KMS-11 (cell line): ENCODE results near the gene SNX9.

Experiments used
- H2AFZ ChIP-seq: fragments of 200-600 bp; sonication (generic); 2 replicates; pipeline ENCODE4 v1.6.1; 2016; ENCODE audit warnings: antibody characterized with exemption, mixed run types, low read depth
- H3K27ac ChIP-seq: fragments of 200-600 bp; sonication (generic); 2 replicates; pipeline ENCODE4 v1.6.1; 2016; ENCODE audit warnings: mild to moderate bottlenecking, mixed run types
- H3K27me3 ChIP-seq: fragments of 200-600 bp; sonication (generic); 2 replicates; pipeline ENCODE4 v1.6.1; 2017; ENCODE audit warnings: mild to moderate bottlenecking, low read depth, mixed run types, moderate library complexity; ENCODE audit not compliant: insufficient read depth
- H3K36me3 ChIP-seq: fragments of 200-600 bp; sonication (generic); 2 replicates; pipeline ENCODE4 v1.6.1; 2017; ENCODE audit warnings: mild to moderate bottlenecking, mixed run types; ENCODE audit not compliant: insufficient read depth
- H3K4me1 ChIP-seq: fragments of 200-600 bp; sonication (generic); 2 replicates; pipeline ENCODE4 v1.6.1; 2016; ENCODE audit warnings: mild to moderate bottlenecking, low read depth, mixed run types; ENCODE audit not compliant: poor library complexity, severe bottlenecking
- H3K4me2 ChIP-seq: fragments of 200-600 bp; sonication (generic); 2 replicates; pipeline ENCODE4 v1.7.0; 2016; ENCODE audit warnings: mild to moderate bottlenecking, mixed run types
- H3K4me3 ChIP-seq: fragments of 200-600 bp; sonication (generic); IDR thresholded peaks from 2 replicates; pipeline ENCODE4 v1.6.1; 2017; ENCODE audit warnings: low read depth, low read length, mixed read lengths; ENCODE audit not compliant: insufficient read depth
- H3K79me2 ChIP-seq: fragments of 200-600 bp; sonication (generic); 2 replicates; pipeline ENCODE4 v1.6.1; 2016; ENCODE audit warnings: low read depth, mixed run types; ENCODE audit not compliant: insufficient read depth
- H3K9ac ChIP-seq: fragments of 200-600 bp; sonication (generic); 2 replicates; pipeline ENCODE4 v1.6.1; 2016; ENCODE audit warnings: mild to moderate bottlenecking, mixed run types
- H4K20me1 ChIP-seq: fragments of 200-600 bp; sonication (generic); 2 replicates; pipeline ENCODE4 v1.6.1; 2016; ENCODE audit warnings: mild to moderate bottlenecking, mixed run types; ENCODE audit not compliant: insufficient read depth
- TF ChIP-seq, protein P1 (sequence below): fragments of 200-600 bp; sonication (generic); conservative IDR thresholded peaks from 2 replicates; pipeline ENCODE4 v1.6.1; 2017; ENCODE audit warnings: low read depth, mild to moderate bottlenecking, antibody characterized with exemption, low read length, moderate library complexity, mixed read lengths

Gene SNX9

GRCh38 chr6:157849288-157850017 is 26.4 kb downstream of the SNX9 start:
- H3K4me1 ChIP-seq: peaks cover 16% of the 10 kb centered on the region

DNA sequence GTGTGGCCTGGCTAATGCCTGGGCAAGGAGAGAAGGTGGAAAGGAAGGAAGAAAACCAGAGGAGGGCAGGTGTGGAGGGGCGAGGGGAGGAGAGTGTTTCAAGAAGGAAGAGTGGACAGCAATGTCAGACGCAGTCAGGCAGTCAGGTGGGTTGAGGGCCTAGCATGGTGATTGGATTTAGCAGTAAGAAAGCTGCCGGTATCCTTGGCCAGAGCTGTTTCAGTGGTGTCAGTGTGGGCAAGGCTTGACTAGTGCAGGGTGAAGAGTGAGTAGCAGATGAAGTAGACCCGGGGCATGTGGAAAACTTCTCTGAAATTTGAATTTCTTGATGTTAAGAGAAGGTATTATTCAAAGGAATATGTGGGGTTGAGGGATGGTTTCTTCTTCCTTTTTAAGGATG is 27.0 kb downstream of the SNX9 start:
- Histone ChIP-seq H3K27ac (no peak overlapping the region), H4K20me1 (no peaks in the 10 kb centered on the region), H2AFZ (no peak overlapping the region), H3K79me2 (no peaks in the 10 kb centered on the region), H3K4me3 (no peak overlapping the region), H3K4me1 (peaks cover 16% of the 10 kb centered on the region), H3K36me3 (no peaks in the 10 kb centered on the region), H3K9ac (no peak overlapping the region), H3K27me3 (no peaks in the 10 kb centered on the region), H3K4me2 (no peak overlapping the region)
- TF ChIP-seq, protein P1, sequence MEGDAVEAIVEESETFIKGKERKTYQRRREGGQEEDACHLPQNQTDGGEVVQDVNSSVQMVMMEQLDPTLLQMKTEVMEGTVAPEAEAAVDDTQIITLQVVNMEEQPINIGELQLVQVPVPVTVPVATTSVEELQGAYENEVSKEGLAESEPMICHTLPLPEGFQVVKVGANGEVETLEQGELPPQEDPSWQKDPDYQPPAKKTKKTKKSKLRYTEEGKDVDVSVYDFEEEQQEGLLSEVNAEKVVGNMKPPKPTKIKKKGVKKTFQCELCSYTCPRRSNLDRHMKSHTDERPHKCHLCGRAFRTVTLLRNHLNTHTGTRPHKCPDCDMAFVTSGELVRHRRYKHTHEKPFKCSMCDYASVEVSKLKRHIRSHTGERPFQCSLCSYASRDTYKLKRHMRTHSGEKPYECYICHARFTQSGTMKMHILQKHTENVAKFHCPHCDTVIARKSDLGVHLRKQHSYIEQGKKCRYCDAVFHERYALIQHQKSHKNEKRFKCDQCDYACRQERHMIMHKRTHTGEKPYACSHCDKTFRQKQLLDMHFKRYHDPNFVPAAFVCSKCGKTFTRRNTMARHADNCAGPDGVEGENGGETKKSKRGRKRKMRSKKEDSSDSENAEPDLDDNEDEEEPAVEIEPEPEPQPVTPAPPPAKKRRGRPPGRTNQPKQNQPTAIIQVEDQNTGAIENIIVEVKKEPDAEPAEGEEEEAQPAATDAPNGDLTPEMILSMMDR: no peak

More at GRCh38 chr6:157849288-157850017, 26.4 kb downstream of the SNX9 start:
- Histone ChIP-seq H3K36me3 (no peaks in the 10 kb centered on the region), H3K79me2 (no peaks in the 10 kb centered on the region), H4K20me1 (no peaks in the 10 kb centered on the region), H2AFZ (no peak overlapping the region), H3K27ac (no peak overlapping the region), H3K27me3 (no peaks in the 10 kb centered on the region), H3K9ac (no peak overlapping the region), H3K4me2 (no peak overlapping the region), H3K4me3 (no peak overlapping the region)
- TF ChIP-seq, protein P1: no peak

- Histone ChIP-seq H3K36me3 (no peaks in the 10 kb centered on the region), H2AFZ (no peak overlapping the region), H3K9ac (no peak overlapping the region), H3K27ac (no peak overlapping the region), H4K20me1 (no peaks in the 10 kb centered on the region), H3K4me3 (no peak overlapping the region), H3K4me1 (no peaks in the 10 kb centered on the region), H3K4me2 (no peak overlapping the region), H3K79me2 (no peaks in the 10 kb centered on the region), H3K27me3 (no peaks in the 10 kb centered on the region)
- TF ChIP-seq, protein P1: no peak
Observed at GRCh38 chr6:157853018-157853805, 30.2 kb downstream of the SNX9 start.

DNA sequence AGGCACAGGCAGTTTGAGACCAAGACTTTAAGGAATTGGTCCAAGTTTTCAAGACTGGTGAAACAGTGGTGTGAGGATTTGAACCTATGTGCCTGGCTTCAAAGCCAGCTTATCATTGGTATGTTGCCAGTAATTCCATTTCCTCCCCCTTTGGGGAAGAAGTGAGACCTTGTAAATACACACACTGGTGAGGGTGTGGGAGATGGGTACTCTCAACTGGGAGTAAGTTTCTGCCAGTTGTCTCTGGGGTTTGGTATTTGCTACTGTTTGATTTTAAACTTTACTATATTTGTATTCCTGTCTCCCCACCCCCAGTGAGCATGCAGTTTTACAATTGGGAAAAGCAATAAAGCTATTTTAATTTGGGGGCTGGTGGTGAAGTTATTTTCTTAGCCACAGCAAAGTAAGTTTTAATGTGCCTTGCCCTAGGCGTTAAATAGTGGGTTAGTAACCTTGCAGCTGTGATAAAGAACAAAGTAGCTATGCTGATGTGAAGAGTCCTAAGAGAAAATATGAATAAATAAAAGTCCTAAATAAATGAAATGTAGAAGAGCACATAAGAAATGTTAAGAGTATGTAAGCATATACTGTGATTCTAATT is 31.0 kb downstream of the SNX9 start:
- no peak overlapping the region for H3K27ac ChIP-seq
- H3K36me3 ChIP-seq: no peaks in the 10 kb centered on the region
- H2AFZ ChIP-seq: no peak overlapping the region
- no peaks in the 10 kb centered on the region for H3K4me1 ChIP-seq
- no peaks in the 10 kb centered on the region for H4K20me1 ChIP-seq
- no peak overlapping the region for H3K4me2 ChIP-seq
- H3K79me2 ChIP-seq: no peaks in the 10 kb centered on the region
- TF ChIP-seq, protein P1: no peak
- no peak overlapping the region for H3K9ac ChIP-seq
- H3K27me3 ChIP-seq: no peaks in the 10 kb centered on the region
- H3K4me3 ChIP-seq: no peak overlapping the region
